HL-60 (cell line): ENCODE measurements around the gene TRIM28.

ENCODE experiments used
- CTCF ChIP-seq: IDR thresholded peaks from one replicate; pipeline ENCODE4 v1.5.1; 2011; ENCODE audit warnings: low read length, control low read depth, inconsistent platforms; ENCODE audit not compliant: insufficient read depth
- SPI1 ChIP-seq: IDR thresholded peaks from 2 replicates; pipeline ENCODE4 v1.6.1; 2012; ENCODE audit warnings: low read depth, mild to moderate bottlenecking, borderline replicate concordance

GRCh38 chr19:58549664-58550361 lies 5.9 kb downstream of the TRIM28 start:
- TF ChIP-seq CTCF = no peak
- TF ChIP-seq SPI1 = no peak
